ENCODE measurements around the gene CORT. TPM values are rescaled to one million over a fixed set of nuclear protein-coding genes. Genes with fewer than 3 reads are reported as not detected.
A peak's percentile ranks its signal among the peaks of the same experiment; 100 is the strongest.
"Not testable (repeated sequence)": the region's sequence is repeated elsewhere in the genome, so short reads cannot be mapped to it uniquely, and the experiment has no call there.

The CORT gene
- total RNA-seq, 1 donor from 2014 or later: not detected

GRCh38 chr1:10451287-10451686 is 1.5 kb downstream of the CORT start:
- H3K9me3 ChIP-seq: no peaks in the 10 kb centered on the region
- H3K4me3 ChIP-seq: peak overlapping the region in 1 of 2 donors; percentile 32
- no peak overlapping the region for H3K27ac ChIP-seq
- H3K27me3 ChIP-seq: no peaks in the 10 kb centered on the region
- intact Hi-C loops (cut with DNase I): no loop called here
- no peak for DNase-seq (ENCODE audit: low spot score in 2 of 2)
- H3K4me1 ChIP-seq: peaks cover 5 to 6% of the 10 kb centered on the region in 2 donors
- TF ChIP-seq CTCF (IDR thresholded peaks at IDR 0.05): no peak
- no peaks in the 10 kb centered on the region for H3K36me3 ChIP-seq

GRCh38 chr1:10456048-10456447 is 6.2 kb downstream of the CORT start:
- H3K9me3 ChIP-seq: no peaks in the 10 kb centered on the region
- no peak for TF ChIP-seq CTCF (IDR thresholded peaks at IDR 0.05)
- peaks cover 5% of the 10 kb centered on the region in 2 donors for H3K4me1 ChIP-seq

GRCh38 chr1:10456661-10457060 is 6.8 kb downstream of the CORT start:
- intact Hi-C loops (cut with DNase I): no loop called here
- Histone ChIP-seq H3K36me3 (peaks cover 8 to 16% of the 10 kb centered on the region in 2 donors), H3K27ac (no peak overlapping the region), H3K9me3 (no peaks in the 10 kb centered on the region), H3K4me3 (no peak overlapping the region), H3K4me1 (no peaks in the 10 kb centered on the region), H3K27me3 (no peaks in the 10 kb centered on the region)
- DNase-seq (ENCODE audit: low spot score in 2 of 2): no peak
- no peak for TF ChIP-seq CTCF (IDR thresholded peaks at IDR 0.05)

More at GRCh38 chr1:10456048-10456447, 6.2 kb downstream of the CORT start:
- H3K4me3 ChIP-seq: no peak overlapping the region
- intact Hi-C loops (cut with DNase I): no loop called here
- peaks cover 2 to 10% of the 10 kb centered on the region in 2 donors for H3K36me3 ChIP-seq
- no peak overlapping the region for H3K27ac ChIP-seq
- no peak for DNase-seq (ENCODE audit: low spot score in 2 of 2)
- no peaks in the 10 kb centered on the region for H3K27me3 ChIP-seq

- DNase-seq (ENCODE audit: low spot score in 2 of 2); H3K9me3 ChIP-seq; H3K4me3 ChIP-seq; intact Hi-C loops (cut with DNase I); H3K27ac ChIP-seq; H3K27me3 ChIP-seq; H3K4me1 ChIP-seq: not testable (repeated sequence)
- peaks cover 16 to 24% of the 10 kb centered on the region in 2 donors for H3K36me3 ChIP-seq
Observed at GRCh38 chr1:10457462-10457861, 7.6 kb downstream of the CORT start.

- Histone ChIP-seq H3K36me3 (peaks cover 20 to 28% of the 10 kb centered on the region in 2 donors), H3K9me3 (no peaks in the 10 kb centered on the region), H3K4me1 (no peaks in the 10 kb centered on the region), H3K27me3 (no peaks in the 10 kb centered on the region), H3K4me3 (no peak overlapping the region), H3K27ac (no peak overlapping the region)
- TF ChIP-seq CTCF (IDR thresholded peaks at IDR 0.05): no peak
- intact Hi-C loops (cut with DNase I): no loop called here
- no peak for DNase-seq (ENCODE audit: low spot score in 2 of 2)
Observed at GRCh38 chr1:10457875-10458274, 8.0 kb downstream of the CORT start.

- Histone ChIP-seq H3K27me3 (no peaks in the 10 kb centered on the region), H3K9me3 (no peaks in the 10 kb centered on the region), H3K36me3 (peaks cover 31 to 40% of the 10 kb centered on the region in 2 donors), H3K4me1 (no peaks in the 10 kb centered on the region), H3K27ac (no peak overlapping the region), H3K4me3 (no peak overlapping the region)
- no peak for TF ChIP-seq CTCF (IDR thresholded peaks at IDR 0.05)
- no peak for DNase-seq (ENCODE audit: low spot score in 2 of 2)
- intact Hi-C loops (cut with DNase I): no loop called here
Observed at GRCh38 chr1:10459184-10459583, 9.4 kb downstream of the CORT start.
